Right renal pelvis (tissue), 4 donors: ENCODE results near the gene PURB. TPM values are rescaled to one million over a fixed set of nuclear protein-coding genes. Genes with fewer than 3 reads are reported as not detected.
"Not testable (repeated sequence)": the region's sequence is repeated elsewhere in the genome, so short reads cannot be mapped to it uniquely, and the experiment has no call there.

Source experiments
- DNase-seq, 4 donors: peaks; one replicate each; pipeline ENCODE4 v3.0.0-alpha.2; 2013; ENCODE audit warnings: low read depth in 4 of 4, low spot score in 3 of 4, missing footprints in 1 of 4
- polyA plus RNA-seq, 4 donors: library from polyadenylated mRNA; unstranded; fragments of 120-200 nt; gene quantifications; one replicate each; pipeline ENCODE4 v1.2.1, GENCODE V29; 2013; ENCODE audit not compliant: insufficient read length in 4 of 4

The PURB gene
- polyA plus RNA-seq, 4 donors: 31.4 to 38.6 (median 34.2) TPM

DNA sequence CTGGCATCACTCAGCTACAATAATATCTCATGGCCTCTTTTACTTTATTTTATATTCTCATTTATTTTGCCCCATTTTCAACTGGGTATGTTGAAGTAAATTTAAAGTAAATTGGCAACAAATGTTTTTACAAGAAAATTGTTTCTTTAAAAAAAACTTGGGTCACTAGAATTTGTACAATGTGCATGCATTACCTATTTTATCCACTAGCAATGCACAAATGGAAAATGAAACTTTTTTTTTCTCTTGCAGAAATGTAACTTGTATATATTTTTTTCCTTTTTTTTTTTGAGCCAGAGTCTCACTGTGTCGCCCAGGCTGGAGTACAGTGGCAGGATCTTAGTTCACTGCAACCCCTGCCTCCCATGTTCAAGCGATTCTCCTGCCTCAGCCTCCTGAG, 27.2 kb downstream of the PURB start:
- DNase-seq: no peak

DNA sequence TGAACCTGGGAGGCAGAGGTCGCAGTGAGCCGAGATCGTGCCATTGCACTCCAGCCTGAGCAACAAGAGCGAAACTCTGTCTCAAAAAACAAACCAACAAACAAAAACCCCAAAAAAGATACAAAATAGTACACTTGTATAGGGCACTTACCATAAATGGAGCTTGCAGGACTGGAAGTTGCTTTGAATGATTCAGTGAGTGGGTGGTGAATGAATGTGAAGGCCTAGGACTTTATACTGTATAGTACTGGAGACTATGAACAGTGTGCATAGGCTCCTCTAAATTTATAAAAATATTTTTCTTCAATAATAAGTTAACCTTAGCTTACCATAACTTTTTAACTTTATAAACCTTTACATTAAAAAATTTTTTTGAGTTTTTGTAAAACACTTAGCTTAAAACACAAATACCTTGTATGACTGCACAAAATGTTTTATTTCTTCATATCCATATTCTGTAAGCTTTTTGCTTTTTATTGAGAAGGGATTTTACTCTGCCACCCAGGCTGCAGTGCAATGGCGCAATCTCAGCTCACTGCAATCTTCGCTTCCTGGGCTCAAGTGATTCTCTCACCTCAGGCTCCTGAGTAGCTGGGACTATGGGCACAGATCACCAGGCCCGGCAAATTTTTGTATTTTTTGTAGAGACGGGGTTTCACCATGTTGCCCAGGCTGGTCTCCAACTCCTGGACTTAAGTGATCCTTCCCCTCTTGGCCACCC, 30.5 kb downstream of the PURB start:
- no peak for DNase-seq

DNA sequence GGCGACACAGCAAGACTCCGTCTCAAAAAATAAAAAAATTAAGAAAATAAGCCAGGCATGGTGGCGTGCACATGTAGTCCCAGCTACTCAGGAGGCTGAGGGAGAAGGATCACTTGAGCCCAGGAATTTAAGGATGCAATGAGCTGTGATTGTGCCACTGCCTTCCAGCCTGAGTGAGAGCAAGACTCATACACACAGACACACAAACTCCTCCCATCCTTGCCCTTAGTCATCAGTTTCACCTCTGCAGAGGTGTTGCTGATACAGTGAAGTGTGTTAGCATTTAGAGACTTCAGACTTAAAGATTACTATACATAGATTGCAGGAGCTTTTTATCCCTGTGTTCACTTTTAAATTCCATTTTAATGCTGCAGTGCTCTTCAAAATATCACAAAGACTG, 31.9 kb downstream of the PURB start:
- no peak for DNase-seq

DNA sequence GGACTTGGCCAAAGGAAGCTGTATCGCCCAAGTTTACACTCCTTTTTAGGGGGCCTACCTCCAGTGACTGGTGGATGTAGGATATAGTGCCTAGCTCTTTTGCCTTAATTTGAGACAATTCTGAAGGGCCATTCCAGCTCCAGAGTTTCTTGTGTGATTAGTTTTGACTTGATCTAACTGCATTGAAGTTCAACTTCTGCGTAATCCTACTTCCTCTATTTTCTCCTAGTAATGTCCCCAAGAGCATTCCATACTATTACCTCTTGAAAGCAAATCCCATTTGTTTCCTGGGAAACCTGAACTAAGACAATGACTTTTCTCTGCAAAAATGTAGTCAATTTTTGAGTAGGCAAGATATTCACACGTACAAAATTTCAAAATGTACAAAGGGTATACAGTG, 32.7 kb downstream of the PURB start:
- no peak for DNase-seq

DNA sequence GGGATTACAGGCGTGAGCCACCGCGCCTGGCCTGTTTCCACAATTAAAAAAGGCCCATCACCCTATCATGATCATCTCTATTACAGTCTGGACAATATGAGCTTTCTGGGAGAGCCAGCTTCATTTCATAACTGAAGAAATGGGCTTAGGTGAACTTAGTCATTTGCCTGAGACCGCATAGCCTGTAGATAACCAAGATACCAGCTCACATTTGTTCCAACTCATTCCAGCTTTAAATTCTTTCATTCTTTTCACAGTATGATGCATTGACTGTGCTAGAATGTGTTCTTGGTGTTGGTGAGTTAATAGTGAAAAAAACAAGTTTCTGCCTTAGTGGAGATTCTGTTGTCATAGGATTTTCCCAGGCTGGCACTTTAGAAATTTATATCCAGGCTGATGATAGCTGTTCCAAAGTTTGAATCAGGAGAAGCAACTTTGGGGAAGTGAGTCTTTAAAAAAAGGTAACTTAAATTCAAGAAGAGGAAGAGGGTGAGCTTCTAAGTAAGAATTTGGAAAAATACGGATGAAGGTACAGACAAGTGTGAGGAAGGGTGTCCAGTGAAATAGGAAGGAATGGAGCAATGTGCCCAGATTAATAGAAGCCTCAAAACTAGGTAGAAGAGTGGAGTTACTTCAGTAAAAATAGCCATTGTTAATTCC, 35.3 kb downstream of the PURB start:
- no peak for DNase-seq

DNA sequence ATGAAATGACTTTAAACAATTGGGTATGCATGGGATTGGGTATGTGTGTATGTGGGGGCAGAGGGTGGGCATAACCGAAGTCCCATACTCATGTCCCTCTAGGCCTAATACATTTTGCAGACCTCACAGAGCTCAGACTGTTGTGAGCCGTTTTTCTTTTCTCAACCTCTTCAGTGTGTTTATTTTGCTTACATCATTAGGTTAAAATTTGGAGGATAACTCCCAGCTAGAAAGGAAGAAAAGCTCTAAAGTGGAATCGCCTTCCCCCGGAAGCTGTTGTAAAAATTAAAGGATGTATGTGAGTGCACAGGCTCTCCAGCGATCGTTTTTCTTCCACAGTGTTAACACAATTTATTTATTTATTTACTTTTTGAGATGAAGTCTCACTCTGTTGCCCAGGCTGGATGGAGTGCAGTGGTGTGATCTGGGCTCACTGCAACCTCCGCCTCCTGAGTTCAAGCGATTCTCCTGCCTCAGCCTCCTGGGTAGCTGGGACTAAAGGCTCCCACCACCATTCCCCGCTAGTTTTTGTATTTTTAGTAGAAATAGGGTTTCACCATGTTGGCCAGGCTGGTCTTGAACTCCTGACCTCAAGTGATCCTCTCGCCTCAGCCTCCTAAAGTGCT, 36.0 kb downstream of the PURB start:
- DNase-seq: no peak

DNA sequence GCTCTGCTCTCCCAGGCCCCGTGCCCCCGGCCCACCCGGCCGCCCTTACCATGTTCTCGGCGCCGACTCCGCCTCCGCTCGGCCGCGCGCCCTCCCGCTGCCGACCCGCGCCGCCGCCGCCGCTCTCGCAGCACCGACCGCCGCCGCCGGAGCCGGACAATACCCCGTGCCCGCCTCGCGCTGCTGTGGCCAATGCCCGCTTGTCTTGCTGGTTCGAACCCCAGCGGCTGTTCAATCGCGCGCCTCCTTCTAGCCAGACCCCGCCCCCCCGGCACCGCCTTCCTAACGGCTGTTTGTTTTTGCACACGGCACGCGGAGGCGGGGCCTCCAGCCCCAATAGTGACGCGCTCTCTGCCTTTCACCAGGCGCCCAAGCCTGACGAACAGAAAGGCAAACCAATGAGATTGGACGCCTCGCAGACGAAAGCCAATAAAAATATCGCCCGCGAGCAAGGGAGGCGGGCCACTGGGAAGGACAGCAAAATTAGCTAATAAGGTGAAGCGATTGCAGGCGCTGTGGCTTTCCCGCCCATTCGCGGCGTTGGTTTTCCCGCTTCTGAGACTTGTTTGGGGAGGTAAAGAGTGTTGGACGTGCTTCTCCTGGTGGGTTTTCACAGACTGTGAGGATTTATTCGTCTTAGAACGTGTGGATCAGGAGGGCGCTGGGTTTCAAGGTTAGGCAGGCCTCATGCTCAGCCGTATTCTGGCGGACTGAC, 37.3 kb downstream of the PURB start, which contains the start of gene H2AZ2:
TSS of gene H2AZ2 (minus strand) at position 168 of the 715 bp plus-strand sequence. CDS start at position 52, 116 bp downstream.
- DNase-seq: peak; percentile 100

DNA sequence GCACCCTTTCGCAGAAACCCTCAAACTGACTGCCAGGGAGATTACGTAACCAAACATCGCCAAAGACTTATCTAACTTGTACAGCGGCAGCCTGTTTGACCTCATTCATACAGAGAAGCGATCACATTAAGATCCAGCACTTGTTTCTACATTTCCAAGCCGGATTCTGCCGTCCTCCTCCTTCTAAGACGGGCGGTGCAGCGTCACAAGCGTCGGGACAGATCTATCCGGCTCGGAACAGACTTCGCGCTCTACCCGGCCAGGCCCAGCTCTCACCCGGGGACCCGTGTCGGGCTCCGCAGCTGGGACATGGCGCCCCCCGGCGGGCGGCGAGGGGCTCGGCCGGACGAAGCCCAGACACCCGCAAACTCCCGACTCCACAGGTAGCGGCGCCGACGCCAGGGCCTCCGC, 37.8 kb downstream of the PURB start:
- peak; percentile 79 to 83 (median 81) for DNase-seq

DNA sequence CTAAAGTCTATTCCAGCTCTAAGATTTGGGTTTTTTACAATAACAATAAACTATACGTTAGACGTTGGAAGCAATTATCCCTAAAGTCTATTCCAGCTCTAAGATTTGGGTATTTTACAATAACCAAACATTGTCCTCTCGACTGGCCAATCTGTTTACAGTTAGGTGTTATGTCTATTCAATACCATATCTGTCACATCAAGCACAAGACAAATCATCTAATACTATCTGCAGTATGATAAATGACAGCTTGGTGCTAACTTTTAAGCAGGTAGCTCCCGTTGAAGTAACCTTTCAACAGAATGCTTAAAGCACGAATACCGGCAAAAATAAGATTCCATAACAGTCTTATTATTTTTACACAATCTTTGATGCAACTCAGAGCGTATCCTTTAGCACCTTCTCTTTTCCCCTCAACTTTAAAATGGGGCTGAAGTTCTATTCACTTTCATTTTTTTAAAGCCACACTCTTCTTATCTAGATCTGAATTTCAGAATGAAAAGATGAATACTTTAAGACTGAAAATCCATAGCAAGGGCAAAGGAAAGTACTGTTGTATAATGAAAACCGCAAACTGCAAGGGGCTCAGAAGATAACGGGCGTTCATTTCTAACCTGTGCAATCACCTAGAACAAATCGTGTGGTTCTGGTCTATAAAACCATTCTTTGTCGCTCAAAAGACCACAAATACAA, 38.4 kb downstream of the PURB start:
- DNase-seq: no peak

DNA sequence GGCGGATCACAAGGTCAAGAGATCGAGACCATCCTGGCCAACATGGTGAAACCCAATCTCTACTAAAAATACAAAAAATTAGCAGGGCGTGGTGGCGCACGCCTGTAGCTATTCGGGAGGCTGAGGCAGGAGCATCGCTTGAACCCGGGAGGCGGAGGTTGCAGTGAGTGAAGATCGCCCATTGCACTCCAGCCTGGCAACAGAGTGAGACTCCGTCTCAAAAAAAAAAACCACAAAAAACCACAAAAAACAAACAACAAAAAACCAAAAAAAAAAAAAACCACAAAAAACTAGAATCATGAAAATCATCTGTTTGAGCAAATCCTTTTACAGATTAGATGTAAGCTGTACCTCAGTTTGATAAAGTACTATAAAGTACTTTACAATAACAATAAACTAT, 38.9 kb downstream of the PURB start:
- not testable (repeated sequence) for DNase-seq

DNA sequence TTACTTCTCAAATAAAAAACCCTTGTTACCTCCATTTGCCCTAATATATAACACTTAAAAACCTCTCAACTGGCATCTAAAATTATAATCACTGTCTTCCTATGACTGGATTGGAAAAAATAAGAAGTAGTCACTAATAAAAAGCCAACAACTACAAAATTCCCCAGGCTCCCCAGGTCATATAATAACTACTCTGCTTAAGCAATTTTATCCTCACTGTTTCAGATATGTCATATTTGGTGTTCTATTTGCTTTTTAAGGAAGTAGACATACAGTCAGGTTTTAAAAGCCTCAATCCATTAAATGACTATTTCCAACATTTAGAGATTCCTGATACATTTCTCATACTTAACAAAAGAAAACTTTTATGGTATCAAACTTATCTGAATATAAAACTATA, 39.9 kb downstream of the PURB start:
- no peak for DNase-seq

DNA sequence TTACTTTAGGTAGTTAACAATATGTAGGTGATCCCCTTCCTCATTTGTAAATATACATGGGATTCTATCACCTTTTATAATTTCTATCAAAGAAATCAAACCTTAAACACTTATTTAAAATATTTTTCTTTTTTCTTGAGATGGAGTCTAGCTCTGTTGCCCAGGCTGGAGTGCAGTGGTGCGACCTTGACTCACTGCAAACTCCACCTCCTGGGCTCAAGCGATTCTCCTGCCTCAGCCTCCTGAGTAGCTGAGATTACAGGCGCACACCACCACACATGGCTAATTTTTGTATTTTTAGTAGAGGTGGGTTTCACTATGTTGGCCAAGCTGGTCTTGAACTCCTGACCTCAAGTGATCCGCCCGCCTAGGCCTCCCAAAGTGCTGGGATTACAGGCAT, 41.9 kb downstream of the PURB start:
- DNase-seq: not testable (repeated sequence)

DNA sequence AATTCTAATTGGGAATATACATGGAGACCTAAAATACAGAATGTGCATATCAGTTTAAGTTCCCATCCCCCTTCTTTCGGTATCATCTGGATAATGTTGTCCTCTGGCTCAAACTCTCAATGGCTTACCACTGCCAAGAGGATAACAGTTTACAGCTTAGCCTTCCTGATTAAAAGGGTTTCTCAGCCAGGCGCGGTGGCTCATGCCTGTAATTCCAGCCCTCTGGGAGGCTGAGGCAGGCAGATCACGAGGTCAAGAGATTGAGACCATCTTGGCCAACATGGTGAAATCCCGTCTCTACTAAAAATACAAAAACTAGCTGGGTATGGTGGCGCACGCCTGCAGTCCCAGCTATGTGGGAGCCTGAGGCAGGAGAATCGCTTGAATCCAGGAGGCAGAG, 42.7 kb downstream of the PURB start:
- not testable (repeated sequence) for DNase-seq

DNA sequence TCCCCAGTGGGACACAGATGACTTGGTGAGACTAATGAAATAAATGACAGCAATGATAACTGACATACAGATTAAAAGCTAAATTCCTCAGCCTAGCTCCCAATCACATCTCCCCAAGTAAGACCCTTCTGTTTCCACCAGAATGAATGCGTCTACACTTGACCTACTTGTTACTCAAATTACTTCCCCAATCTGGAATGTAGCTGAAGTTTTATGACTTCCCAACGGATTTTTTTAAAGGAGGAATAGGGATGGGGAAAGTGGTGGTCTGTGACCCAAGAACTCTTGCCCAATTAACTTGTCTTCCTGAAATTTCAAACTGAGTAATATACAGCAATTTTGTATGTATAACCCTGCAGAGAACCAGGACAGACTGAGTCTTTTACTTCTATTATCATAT, 46.6 kb downstream of the PURB start:
- DNase-seq: no peak

DNA sequence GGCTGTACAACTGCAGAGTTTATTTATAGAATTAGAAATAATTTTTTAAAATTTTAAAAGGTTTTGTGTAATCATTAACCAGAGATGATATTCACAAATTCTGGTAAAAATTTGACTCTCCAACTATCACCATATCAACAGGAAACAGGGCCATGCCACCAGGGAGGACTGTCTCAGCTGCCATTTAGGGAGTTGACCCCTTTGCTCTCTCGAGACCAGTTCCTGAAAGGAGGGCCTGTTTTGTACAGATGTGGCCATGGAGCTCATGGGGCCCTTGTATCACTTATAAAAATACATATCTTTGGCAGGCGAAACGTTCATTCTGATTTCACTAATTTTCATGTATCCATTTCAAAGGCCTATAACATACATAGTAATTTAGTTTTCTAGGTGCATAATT, 57.8 kb downstream of the PURB start:
- no peak for DNase-seq

Other genes starting within 250 kb of the PURB start
- 10 to 100 TPM; 58.4 to 75.3 (median 67.0) TPM for gene ZMIZ2, start 136.7 kb downstream of the PURB start, polyA plus RNA-seq
- 1,000 to 10,000 TPM; 1,245 to 1,509 (median 1,378) TPM for gene PPIA, start 88.8 kb downstream of the PURB start, polyA plus RNA-seq
- 100 to 1,000 TPM; 243 to 279 (median 250) TPM for gene H2AZ2, start 37.4 kb downstream of the PURB start, polyA plus RNA-seq
- gene MYO1G, start 93.5 kb upstream of the PURB start, polyA plus RNA-seq: under 1 TPM; 0.31 to 0.60 (median 0.47) TPM
- 10 to 100 TPM; 25.0 to 32.1 (median 25.5) TPM for gene CCM2, start 114.7 kb upstream of the PURB start, polyA plus RNA-seq
- 1 to 10 TPM; 6.1 to 9.8 (median 9.5) TPM for gene NACAD, start 203.4 kb upstream of the PURB start, polyA plus RNA-seq
- 10 to 100 TPM; 52.5 to 56.7 (median 53.9) TPM for gene TBRG4, start 226.2 kb upstream of the PURB start, polyA plus RNA-seq